Activated CD4-positive, alpha-beta T cell treated with anti-CD3 and anti-CD28 coated beads, Interleukin-2, amount 10 ng/mL, durations not matched to agents 7 days and 5 days (primary cell): Measurements from ENCODE around the gene ELFN2. TPM values are rescaled to one million over a fixed set of nuclear protein-coding genes. Genes with fewer than 3 reads are reported as not detected.

ENCODE experiments used
- CTCF ChIA-PET: fragments of 350-600 bp; sonication (Branson Sonifier 250); formaldehyde crosslinking; loops from one replicate; lab custom pipeline; 2021; ENCODE audit warnings: antibody characterized with exemption; lab: Charles Lee
- POLR2A ChIA-PET: fragments of 350-600 bp; sonication (Branson Sonifier 250); formaldehyde crosslinking; loops from one replicate; lab custom pipeline; 2021; ENCODE audit warnings: antibody characterized with exemption; lab: Charles Lee
- DNase-seq: peaks from one replicate; pipeline ENCODE4 v3.0.0-alpha.2; 2020
- H3K27ac Mint-ChIP-seq: one replicate; pipeline ENCODE4 v1.8.0; 2021; ENCODE audit warnings: mild to moderate bottlenecking, moderate library complexity, mixed read lengths
- H3K27me3 Mint-ChIP-seq: one replicate; pipeline ENCODE4 v1.8.0; 2021; ENCODE audit warnings: mixed read lengths
- H3K36me3 Mint-ChIP-seq: one replicate; pipeline ENCODE4 v1.8.0; 2021; ENCODE audit warnings: low read depth, mixed read lengths
- H3K4me1 Mint-ChIP-seq: one replicate; pipeline ENCODE4 v1.8.0; 2021; ENCODE audit warnings: mixed read lengths
- H3K4me3 Mint-ChIP-seq: one replicate; pipeline ENCODE4 v1.8.0; 2021; ENCODE audit warnings: mild to moderate bottlenecking, moderate library complexity, mixed read lengths
- H3K9me3 Mint-ChIP-seq: one replicate; pipeline ENCODE4 v1.8.0; 2021; ENCODE audit warnings: mixed read lengths
- total RNA-seq, 2 experiments: library from RNA; stranded (reverse); gene quantifications; one replicate each; pipeline ENCODE4 v1.2.3, GENCODE V29; 2021

Gene ELFN2
- total RNA-seq, 2 experiments from 2014 or later: 0.10 to 0.23 TPM

DNA sequence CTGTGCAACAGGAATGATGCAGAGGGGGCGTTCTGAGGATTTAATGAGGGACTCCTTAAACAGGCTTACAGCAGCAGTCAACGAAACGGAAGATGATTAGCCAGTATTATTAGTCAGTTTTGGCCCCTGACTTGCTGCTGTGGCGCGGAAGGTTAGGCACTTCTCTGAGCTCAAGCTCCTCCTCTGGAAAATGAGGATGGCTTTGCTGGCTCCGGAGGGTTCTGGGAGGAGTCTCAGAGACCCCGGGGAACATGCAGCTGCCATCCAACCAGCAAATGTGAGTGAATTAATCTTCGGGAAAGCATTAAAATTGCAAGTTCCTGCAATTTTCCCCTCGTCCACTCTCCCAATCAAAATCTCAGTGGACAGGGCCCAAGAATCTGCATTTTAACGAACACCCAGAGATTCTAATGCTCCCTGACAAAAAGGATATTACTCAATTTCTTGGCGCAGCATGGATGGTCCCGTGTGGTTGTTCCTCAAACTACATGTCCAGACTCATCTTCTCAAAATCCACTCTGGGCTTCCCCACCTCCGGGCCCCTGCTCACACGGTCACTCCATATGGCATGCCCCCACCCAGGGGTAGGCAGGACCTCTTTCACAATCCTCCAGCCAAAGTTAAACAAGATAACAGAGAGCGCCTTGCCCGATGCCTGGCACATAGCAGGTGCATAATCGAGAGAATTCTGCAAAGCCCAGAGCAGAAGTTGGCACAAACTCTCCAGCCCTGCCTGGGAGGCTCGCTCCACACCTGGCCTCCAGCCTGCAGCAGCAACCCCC, 6.4 kb downstream of the ELFN2 start:
- no peaks in the 10 kb centered on the region for H3K36me3 Mint-ChIP-seq
- peak overlapping the region; percentile 53 for H3K4me3 Mint-ChIP-seq
- H3K9me3 Mint-ChIP-seq: no peaks in the 10 kb centered on the region
- DNase-seq: no peak
- ChIA-PET CTCF (interaction anchor here (1.0 kb wide), 1 partner anchor 97 kb away, joined by 3 read pairs; no protein-coding TSS in a partner anchor), POLR2A (no interaction called here)
- H3K27me3 Mint-ChIP-seq: peaks cover 66% of the 10 kb centered on the region
- no peak overlapping the region for H3K27ac Mint-ChIP-seq
- peaks cover 35% of the 10 kb centered on the region for H3K4me1 Mint-ChIP-seq

DNA sequence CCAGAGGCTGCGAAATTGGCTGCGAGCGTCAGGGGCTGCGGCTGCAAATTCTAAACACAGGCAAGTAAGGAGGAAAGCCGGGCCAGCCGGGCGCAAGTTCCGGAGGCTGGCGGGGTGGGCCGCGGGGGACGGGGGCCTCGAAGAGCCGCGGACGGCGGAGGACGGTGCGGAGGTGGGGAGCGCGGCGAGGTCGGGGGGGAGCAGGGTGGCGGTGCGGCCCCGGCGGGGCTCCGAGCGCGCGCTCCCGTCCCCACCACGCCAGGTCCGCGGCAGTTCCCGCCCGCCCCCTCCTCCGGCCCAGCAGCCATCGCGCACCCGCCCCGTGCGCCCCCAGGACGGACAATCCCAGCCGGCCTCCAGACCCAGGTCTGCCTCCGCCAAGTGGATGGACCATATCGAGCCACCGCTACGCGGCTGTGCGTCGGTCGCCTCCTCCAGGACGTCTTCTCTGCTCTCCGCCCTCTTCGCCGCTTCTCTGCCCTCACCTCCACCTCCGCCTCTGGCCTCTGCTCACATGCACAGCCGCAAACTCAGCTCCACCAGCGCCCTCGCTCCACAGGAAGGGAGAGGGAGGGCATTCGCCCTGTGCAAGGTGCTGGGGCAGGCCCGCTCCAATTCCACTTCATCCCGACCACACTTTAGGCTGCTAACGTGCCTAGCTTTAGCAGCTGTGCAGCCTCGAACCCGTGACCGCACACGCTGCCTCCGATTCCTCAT, 7.2 kb downstream of the ELFN2 start:
- no peaks in the 10 kb centered on the region for H3K36me3 Mint-ChIP-seq

DNA sequence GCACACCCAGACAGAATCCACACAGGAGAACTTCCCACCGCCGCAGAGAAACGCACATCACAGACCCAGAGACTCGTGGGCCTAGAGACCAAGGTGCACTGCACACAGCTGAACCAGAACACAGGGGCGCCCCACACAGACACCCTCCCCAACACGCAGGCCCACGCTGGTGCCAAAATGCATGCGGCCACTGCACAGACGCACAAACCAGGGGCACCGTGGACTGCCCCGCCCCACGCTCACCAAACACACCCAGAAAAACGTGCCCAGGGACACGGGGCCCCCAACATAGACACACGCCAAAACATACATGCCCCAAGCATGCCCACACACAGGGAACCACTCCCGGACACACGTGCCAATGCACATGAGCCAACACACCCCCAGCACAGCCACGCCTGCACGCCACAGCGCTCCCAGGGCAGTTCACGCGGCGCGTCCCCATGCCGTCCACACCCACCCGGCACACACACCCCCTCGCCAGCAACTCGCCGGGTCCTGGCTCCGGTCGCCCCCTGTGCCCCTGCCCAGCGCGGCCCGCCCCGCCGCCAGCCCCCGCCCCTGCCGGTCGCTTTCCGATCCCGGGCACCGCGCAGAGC, 7.8 kb downstream of the ELFN2 start:
- CTCF ChIA-PET: no interaction called here
- peaks cover 36% of the 10 kb centered on the region for H3K4me1 Mint-ChIP-seq
- H3K4me3 Mint-ChIP-seq: peak overlapping the region; percentile 39
- DNase-seq: no peak
- POLR2A ChIA-PET: no interaction called here
- peaks cover 60% of the 10 kb centered on the region for H3K27me3 Mint-ChIP-seq
- peak overlapping the region; percentile 51 for H3K27ac Mint-ChIP-seq
- no peaks in the 10 kb centered on the region for H3K36me3 Mint-ChIP-seq
- no peaks in the 10 kb centered on the region for H3K9me3 Mint-ChIP-seq

More for the DNA sequence above, 7.2 kb downstream of the ELFN2 start:
- POLR2A ChIA-PET: no interaction called here
- Mint-ChIP-seq H3K4me1 (peaks cover 36% of the 10 kb centered on the region), H3K9me3 (no peaks in the 10 kb centered on the region), H3K4me3 (peak overlapping the region; percentile 53), H3K27me3 (peaks cover 61% of the 10 kb centered on the region), H3K27ac (no peak overlapping the region)
- CTCF ChIA-PET: interaction anchor here (1.0 kb wide), 1 partner anchor 96 kb away, joined by 3 read pairs; no protein-coding TSS in a partner anchor
- peak; percentile 34 for DNase-seq

DNA sequence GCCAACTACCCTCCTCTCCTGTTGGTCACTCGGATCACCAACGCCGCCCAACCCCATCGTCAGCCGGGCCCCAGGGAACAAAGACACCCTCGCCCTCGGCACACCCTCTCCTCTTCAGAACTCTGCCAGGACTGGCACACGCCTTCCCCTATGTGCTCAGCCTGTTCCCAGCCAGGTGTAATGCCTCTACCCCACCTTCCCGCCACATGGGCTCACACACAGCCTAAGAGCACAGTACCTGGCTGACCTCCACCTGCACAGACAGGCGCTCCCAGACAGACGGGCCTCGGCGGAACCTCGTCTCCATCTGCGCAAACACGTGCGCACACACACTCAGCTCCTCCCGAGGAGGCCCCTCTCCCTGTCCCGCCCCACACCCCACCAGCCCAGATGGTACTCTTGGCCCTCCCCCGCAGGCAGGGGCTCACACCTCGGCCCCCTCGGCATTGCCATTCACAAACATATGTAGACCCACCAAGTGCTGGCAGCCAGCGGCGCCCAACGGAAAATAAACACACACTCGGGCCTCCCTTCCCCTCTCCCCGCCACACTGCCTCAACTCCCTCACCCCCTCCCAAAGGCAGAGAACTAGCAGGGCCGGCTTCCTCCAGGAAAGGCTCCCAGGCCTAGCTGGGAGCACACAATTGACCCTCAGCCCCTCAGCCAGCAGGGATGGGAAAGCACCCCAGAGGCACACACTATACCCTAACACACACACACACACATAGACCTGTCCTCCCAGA, 8.5 kb downstream of the ELFN2 start:
- no peak for DNase-seq
- ChIA-PET POLR2A (no interaction called here), CTCF (no interaction called here)

DNA sequence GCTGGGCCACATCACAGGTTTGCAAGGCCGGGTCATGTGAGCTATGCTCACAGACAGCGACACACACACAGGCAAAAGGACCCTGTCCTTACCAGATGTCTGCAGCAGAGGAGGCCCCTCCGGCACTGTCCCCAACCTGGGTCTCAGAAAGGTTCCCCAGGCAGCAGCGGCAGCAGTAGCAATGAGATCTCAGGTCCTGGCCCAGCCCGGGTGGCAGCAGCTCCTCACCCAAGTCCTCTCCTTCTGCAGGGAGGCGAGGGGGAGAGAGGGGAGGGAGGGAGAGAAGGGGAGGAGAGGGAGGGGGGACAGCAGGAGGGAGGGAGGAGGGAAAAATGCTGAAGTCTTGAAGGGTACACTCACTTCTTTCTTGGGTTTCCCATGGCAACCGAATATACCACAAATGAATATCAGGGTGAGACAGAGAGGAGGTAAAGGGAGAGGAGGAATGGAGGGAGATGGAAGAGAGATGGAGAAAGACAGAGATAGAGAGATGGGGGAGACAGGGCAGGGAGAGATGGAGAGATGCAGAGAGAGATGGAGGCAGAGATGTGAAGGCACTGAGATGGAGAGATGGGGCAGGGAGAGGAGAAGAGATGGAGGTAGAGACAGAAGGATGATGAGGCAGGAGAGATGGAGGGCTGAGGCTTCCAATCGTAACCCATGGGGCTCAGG, 9.5 kb downstream of the ELFN2 start:
- ChIA-PET CTCF (no interaction called here), POLR2A (no interaction called here)
- no peak for DNase-seq
- Mint-ChIP-seq H3K4me1 (peaks cover 39% of the 10 kb centered on the region), H3K36me3 (no peaks in the 10 kb centered on the region), H3K27ac (no peak overlapping the region), H3K9me3 (no peaks in the 10 kb centered on the region), H3K4me3 (no peak overlapping the region), H3K27me3 (peaks cover 70% of the 10 kb centered on the region)

More for the DNA sequence above, 8.5 kb downstream of the ELFN2 start:
- no peak overlapping the region for H3K4me3 Mint-ChIP-seq
- peaks cover 36% of the 10 kb centered on the region for H3K4me1 Mint-ChIP-seq
- peaks cover 64% of the 10 kb centered on the region for H3K27me3 Mint-ChIP-seq
- H3K36me3 Mint-ChIP-seq: no peaks in the 10 kb centered on the region
- peak overlapping the region; percentile 25 for H3K27ac Mint-ChIP-seq
- H3K9me3 Mint-ChIP-seq: no peaks in the 10 kb centered on the region

DNA sequence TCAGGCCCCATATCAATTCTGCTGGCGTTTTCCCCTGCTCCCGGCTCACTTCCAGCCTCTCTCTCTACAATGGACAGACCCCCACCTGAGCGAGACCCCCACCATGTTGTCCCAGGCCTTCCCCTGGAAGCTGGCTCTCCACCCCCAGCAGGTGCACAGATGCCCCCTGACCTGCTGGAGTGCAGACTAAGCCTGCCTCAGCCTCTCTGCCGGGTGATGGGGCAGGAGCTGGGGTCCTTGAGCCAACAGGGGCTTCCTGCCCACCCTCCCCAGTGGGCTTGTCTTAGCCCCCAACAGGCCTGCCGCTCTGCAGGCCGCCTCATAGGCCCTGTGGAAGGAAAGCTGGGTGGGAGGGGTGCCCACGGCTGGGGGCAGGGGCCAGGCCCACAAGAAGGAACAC, 10.0 kb downstream of the ELFN2 start:
- ChIA-PET CTCF (interaction anchor here (0.6 kb wide), 1 partner anchor 1231 kb away, joined by 4 read pairs; no protein-coding TSS in a partner anchor), POLR2A (no interaction called here)
- H3K36me3 Mint-ChIP-seq: no peaks in the 10 kb centered on the region
- H3K4me3 Mint-ChIP-seq: no peak overlapping the region
- peaks cover 71% of the 10 kb centered on the region for H3K27me3 Mint-ChIP-seq
- DNase-seq: no peak
- H3K9me3 Mint-ChIP-seq: no peaks in the 10 kb centered on the region
- H3K4me1 Mint-ChIP-seq: peaks cover 41% of the 10 kb centered on the region
- H3K27ac Mint-ChIP-seq: no peak overlapping the region

DNA sequence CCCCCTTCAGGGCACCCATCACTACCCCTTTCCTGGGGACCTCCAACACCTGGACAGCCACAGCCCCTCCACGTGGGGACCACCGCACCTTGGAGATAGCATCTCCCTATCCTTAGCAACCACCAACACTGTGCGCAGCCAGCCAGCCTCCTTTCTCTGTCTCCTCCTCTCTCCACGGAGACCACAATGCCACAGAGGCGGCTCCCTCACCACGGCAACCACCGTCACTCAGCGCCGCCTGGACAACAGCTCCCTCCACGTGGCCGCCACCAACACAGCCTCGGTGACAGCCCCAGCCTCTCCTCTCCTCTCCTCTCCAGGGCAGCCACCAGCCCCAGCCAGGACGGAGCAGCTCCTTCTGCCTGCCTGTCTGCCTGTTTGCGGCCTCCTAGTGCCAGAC, 10.5 kb downstream of the ELFN2 start:
- no peak overlapping the region for H3K27ac Mint-ChIP-seq
- peaks cover 41% of the 10 kb centered on the region for H3K4me1 Mint-ChIP-seq
- POLR2A ChIA-PET: no interaction called here
- H3K27me3 Mint-ChIP-seq: peaks cover 66% of the 10 kb centered on the region
- H3K9me3 Mint-ChIP-seq: no peaks in the 10 kb centered on the region
- DNase-seq: peak; percentile 73
- CTCF ChIA-PET: interaction anchor here (0.6 kb wide), 1 partner anchor 1231 kb away, joined by 4 read pairs; no protein-coding TSS in a partner anchor
- no peaks in the 10 kb centered on the region for H3K36me3 Mint-ChIP-seq
- H3K4me3 Mint-ChIP-seq: peak overlapping the region; percentile 57

DNA sequence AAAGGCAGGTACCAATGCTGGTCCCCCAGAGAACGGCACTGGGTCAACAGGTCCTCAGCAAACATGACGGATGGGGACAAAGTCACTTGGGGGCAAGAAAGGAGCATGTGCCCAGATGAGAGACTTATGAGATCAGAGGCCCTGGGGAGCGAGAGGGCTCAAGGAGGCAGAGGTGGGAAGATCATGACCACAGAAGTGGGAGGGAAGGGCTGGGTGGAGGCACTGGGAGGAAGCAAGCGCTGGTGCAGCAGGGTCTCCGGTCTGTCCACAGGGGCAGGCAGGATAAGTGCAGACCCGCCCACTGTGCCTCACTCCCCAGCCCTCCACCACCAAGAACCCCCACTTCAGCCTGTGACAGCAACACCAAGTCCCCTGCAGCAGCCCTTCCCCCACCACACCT, 10.9 kb downstream of the ELFN2 start:
- Mint-ChIP-seq H3K4me1 (peaks cover 41% of the 10 kb centered on the region), H3K36me3 (no peaks in the 10 kb centered on the region), H3K27me3 (peaks cover 62% of the 10 kb centered on the region), H3K9me3 (no peaks in the 10 kb centered on the region), H3K27ac (no peak overlapping the region), H3K4me3 (peak overlapping the region; percentile 57)
- CTCF ChIA-PET: no interaction called here
- DNase-seq: no peak
- POLR2A ChIA-PET: no interaction called here

DNA sequence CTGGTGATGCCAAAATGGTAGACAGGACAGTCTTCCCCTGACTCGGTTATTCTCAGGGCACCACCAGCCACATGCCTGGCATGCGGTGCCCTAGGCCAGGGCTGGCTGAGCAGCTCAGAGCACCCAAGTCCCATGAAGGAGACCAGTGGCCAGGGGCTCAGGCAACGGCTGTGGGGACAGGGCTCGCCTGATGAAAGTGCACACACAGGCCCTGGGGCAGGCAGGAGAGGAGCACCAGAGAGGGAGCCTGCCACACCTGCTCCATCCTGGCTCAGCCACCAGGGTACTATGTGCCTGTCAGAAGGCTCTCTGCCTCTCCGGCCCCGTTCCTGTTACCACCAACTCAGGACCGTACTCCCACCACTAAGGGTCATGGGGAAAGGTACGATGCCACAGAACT, 12.1 kb downstream of the ELFN2 start:
- Mint-ChIP-seq H3K27me3 (peaks cover 50% of the 10 kb centered on the region), H3K4me1 (peaks cover 36% of the 10 kb centered on the region), H3K36me3 (no peaks in the 10 kb centered on the region), H3K9me3 (no peaks in the 10 kb centered on the region), H3K4me3 (no peak overlapping the region), H3K27ac (no peak overlapping the region)
- POLR2A ChIA-PET: no interaction called here
- DNase-seq: no peak
- CTCF ChIA-PET: no interaction called here

DNA sequence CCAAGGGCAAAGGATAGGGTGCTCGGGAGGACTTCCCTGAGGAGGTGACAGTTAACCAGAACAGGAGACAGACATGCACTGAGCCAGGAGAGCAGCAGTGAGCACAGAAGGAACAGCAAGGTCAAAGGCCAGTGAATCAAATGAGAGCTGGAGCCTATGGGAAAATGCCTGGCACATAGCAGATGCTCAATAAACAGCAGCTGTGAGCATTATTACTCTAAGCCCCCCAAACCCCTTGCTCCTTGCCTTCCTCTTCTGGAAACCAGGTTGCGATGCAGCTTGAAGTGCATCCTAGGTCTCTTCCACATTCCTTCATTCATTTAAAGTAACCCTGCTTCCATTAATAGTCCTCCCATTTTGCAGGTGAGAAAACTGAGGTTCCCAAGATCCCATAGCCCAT, 13.0 kb downstream of the ELFN2 start:
- Mint-ChIP-seq H3K9me3 (no peaks in the 10 kb centered on the region), H3K27me3 (peaks cover 45% of the 10 kb centered on the region), H3K27ac (no peak overlapping the region), H3K4me1 (peaks cover 31% of the 10 kb centered on the region), H3K36me3 (no peaks in the 10 kb centered on the region), H3K4me3 (no peak overlapping the region)
- POLR2A ChIA-PET: no interaction called here
- no peak for DNase-seq
- CTCF ChIA-PET: interaction anchor here (1.4 kb wide), 1 partner anchor 36 kb away, joined by 4 read pairs; no protein-coding TSS in a partner anchor

DNA sequence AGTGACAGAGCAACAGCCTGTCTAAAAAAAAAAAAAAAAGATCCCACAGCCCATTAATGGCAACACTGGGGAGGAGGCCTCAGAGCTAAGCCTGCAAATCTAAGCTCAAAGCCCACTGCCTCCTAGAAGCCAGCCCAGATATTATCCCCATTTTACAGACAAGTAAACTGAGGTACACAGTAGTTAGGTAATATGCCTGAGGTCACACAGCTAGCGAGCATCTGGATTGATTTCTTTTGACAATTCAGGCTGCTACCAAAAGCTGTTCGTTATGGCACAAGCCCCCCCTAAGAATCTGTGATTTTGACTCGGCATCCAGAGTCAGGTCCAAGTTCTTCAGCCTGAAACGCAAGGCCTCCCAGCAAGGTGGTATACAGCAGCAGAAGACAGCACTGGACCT, 13.7 kb downstream of the ELFN2 start:
- peaks cover 24% of the 10 kb centered on the region for H3K4me1 Mint-ChIP-seq

More for the DNA sequence above, 13.7 kb downstream of the ELFN2 start:
- peaks cover 37% of the 10 kb centered on the region for H3K27me3 Mint-ChIP-seq
- no peak for DNase-seq
- no peaks in the 10 kb centered on the region for H3K36me3 Mint-ChIP-seq
- no peak overlapping the region for H3K4me3 Mint-ChIP-seq
- CTCF ChIA-PET: interaction anchor here (0.6 to 1.4 kb wide), 3 partner anchors 17 to 372 kb away, joined by 3 to 5 read pairs (median 4); no protein-coding TSS in a partner anchor
- no peaks in the 10 kb centered on the region for H3K9me3 Mint-ChIP-seq
- H3K27ac Mint-ChIP-seq: no peak overlapping the region
- POLR2A ChIA-PET: no interaction called here
